ENCODE data around the gene TIMMDC1. TPM values are rescaled to one million over a fixed set of nuclear protein-coding genes. Genes with fewer than 3 reads are reported as not detected.

TIMMDC1 gene
- total RNA-seq, 4 donors from 2014 or later, result 34.2 to 78.5 (median 48.6) TPM

- H3K4me1 ChIP-seq, result no peaks in the 10 kb centered on the region
- intact Hi-C loops (cut with DNase I), result no loop called here
These were observed 31.5 kb downstream of the TIMMDC1 start for GRCh38 chr3:119529883-119530282.

GRCh38 chr3:119530456-119530855 is 32.1 kb downstream of the TIMMDC1 start:
- 86 to 89% methylated on average over 2 of the region's 2 CpGs for WGBS, 2 donors
- TF ChIP-seq, protein P1, sequence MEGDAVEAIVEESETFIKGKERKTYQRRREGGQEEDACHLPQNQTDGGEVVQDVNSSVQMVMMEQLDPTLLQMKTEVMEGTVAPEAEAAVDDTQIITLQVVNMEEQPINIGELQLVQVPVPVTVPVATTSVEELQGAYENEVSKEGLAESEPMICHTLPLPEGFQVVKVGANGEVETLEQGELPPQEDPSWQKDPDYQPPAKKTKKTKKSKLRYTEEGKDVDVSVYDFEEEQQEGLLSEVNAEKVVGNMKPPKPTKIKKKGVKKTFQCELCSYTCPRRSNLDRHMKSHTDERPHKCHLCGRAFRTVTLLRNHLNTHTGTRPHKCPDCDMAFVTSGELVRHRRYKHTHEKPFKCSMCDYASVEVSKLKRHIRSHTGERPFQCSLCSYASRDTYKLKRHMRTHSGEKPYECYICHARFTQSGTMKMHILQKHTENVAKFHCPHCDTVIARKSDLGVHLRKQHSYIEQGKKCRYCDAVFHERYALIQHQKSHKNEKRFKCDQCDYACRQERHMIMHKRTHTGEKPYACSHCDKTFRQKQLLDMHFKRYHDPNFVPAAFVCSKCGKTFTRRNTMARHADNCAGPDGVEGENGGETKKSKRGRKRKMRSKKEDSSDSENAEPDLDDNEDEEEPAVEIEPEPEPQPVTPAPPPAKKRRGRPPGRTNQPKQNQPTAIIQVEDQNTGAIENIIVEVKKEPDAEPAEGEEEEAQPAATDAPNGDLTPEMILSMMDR (IDR thresholded peaks at IDR 0.05), result no peak
- TF ChIP-seq POLR2A (IDR thresholded peaks at IDR 0.05), result no peak
- Histone ChIP-seq H3K4me3 (replicated peaks in 1 of 3) (no peak overlapping the region), H3K36me3 (no peaks in the 10 kb centered on the region), H3K27ac (no peak overlapping the region), H3K4me1 (no peaks in the 10 kb centered on the region), H3K27me3 (no peaks in the 10 kb centered on the region), H3K9me3 (no peaks in the 10 kb centered on the region)
- intact Hi-C loops (cut with DNase I), result no loop called here
- no peak for DNase-seq

More at GRCh38 chr3:119529883-119530282, 31.5 kb downstream of the TIMMDC1 start:
- H3K36me3 ChIP-seq, result no peaks in the 10 kb centered on the region
- TF ChIP-seq, protein P1 (IDR thresholded peaks at IDR 0.05), result no peak
- no peak for TF ChIP-seq POLR2A (IDR thresholded peaks at IDR 0.05)
- no peak overlapping the region for H3K27ac ChIP-seq
- no peaks in the 10 kb centered on the region for H3K27me3 ChIP-seq
- no peaks in the 10 kb centered on the region for H3K9me3 ChIP-seq
- no peak overlapping the region for H3K4me3 ChIP-seq (replicated peaks in 1 of 3)
- no peak for DNase-seq

DNA sequence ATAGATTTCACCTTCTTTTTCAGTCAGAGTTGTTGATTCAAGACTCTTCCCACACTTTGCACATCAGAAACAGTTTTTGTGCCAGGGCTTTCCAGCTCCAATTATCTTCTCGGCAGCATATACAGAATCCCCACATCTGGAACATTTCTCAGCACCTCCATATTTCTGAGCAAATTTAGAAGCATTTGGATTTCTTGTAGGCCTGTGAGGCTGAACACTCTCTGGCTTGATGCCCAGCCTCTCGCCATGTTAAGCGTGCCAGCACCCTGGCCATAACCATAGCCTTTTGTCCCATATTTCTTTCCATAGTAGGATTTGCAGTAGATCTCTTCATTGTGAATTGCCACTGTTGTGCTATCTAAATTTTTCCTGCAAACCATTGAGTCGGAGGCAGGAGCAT is 32.8 kb downstream of the TIMMDC1 start:
- H3K36me3 ChIP-seq, result no peaks in the 10 kb centered on the region

DNA sequence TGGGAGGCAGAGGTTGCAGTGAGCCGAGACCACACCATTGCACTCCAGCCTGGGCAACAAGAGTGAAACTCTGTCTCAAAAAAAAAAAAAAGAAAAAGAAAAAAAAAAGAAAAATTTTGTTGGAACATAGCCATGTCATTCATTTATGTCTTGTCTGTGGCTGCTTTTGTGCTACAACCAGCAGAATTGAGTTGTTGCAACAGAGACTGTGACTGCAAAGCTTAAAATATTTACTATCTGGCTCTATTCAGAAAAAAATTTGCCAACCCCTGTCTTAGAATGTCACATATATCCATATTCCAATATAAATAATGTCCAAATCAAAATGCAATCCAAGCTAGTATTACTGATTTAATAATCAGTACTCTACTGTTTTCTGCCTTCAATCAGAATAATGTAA is 35.9 kb downstream of the TIMMDC1 start:
- no peak overlapping the region for H3K27ac ChIP-seq
- no peaks in the 10 kb centered on the region for H3K36me3 ChIP-seq
- intact Hi-C loops (cut with DNase I), result no loop called here
- no peak for TF ChIP-seq POLR2A (IDR thresholded peaks at IDR 0.05)
- TF ChIP-seq, protein P1 (IDR thresholded peaks at IDR 0.05), result no peak
- no peak overlapping the region for H3K4me3 ChIP-seq (replicated peaks in 1 of 3)
- H3K9me3 ChIP-seq, result no peaks in the 10 kb centered on the region
- DNase-seq, result no peak
- no peaks in the 10 kb centered on the region for H3K4me1 ChIP-seq
- no peaks in the 10 kb centered on the region for H3K27me3 ChIP-seq
- WGBS, 2 donors, result 91 to 100% methylated on average over 1 of the region's 1 CpG

More for the DNA sequence above, 32.8 kb downstream of the TIMMDC1 start:
- no peak for TF ChIP-seq POLR2A (IDR thresholded peaks at IDR 0.05)
- TF ChIP-seq, protein P1 (IDR thresholded peaks at IDR 0.05), result no peak
- Histone ChIP-seq H3K4me3 (replicated peaks in 1 of 3) (no peak overlapping the region), H3K27me3 (no peaks in the 10 kb centered on the region), H3K4me1 (no peaks in the 10 kb centered on the region), H3K9me3 (no peaks in the 10 kb centered on the region), H3K27ac (no peak overlapping the region)
- no peak for DNase-seq
- intact Hi-C loops (cut with DNase I), result no loop called here
- 93 to 97% methylated on average over 4 of the region's 4 CpGs for WGBS, 2 donors

DNA sequence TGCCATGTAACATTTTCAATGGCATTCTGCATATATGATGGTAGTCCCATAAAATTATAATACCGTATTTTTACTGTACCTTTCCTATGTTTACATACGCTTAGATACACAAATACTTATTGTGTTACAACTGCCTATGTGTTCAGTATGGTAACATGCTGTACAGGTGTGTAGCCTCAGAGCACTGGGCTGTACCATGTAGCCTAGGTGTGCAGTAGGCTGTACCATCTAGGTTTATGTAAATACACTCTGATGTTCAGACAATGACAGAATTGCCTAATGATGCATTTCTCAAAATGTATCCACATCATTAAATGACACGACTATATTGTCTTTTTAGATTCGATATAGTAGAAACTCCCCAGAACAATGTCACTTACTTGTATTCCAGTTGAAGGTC is 38.4 kb downstream of the TIMMDC1 start:
- TF ChIP-seq, protein P1 (IDR thresholded peaks at IDR 0.05), result no peak
- TF ChIP-seq POLR2A (IDR thresholded peaks at IDR 0.05), result no peak
- Histone ChIP-seq H3K36me3 (no peaks in the 10 kb centered on the region), H3K27me3 (no peaks in the 10 kb centered on the region), H3K27ac (no peak overlapping the region), H3K4me3 (replicated peaks in 1 of 3) (no peak overlapping the region), H3K9me3 (no peaks in the 10 kb centered on the region), H3K4me1 (no peaks in the 10 kb centered on the region)
- DNase-seq, result no peak
- 96 to 98% methylated on average over 4 of the region's 4 CpGs for WGBS, 2 donors
- intact Hi-C loops (cut with DNase I), result no loop called here
